Mucosa of rectum (tissue), 2 donors: ENCODE measurements around the gene UBE3C.
"Not testable (repeated sequence)": the region's sequence is repeated elsewhere in the genome, so short reads cannot be mapped to it uniquely, and the experiment has no call there.

Source experiments
- H3K27ac ChIP-seq, 2 donors: one replicate each; pipeline ENCODE4 v1.7.0; 2013; ENCODE audit warnings: inconsistent platforms in 2 of 2, low read depth in 2 of 2, low read length in 2 of 2
- H3K27me3 ChIP-seq, 2 donors: one replicate each; pipeline ENCODE4 v1.7.0; 2013; ENCODE audit warnings: low read length in 2 of 2; ENCODE audit not compliant: control insufficient read depth in 2 of 2, insufficient read depth in 2 of 2
- H3K36me3 ChIP-seq, 2 donors: one replicate each; pipeline ENCODE4 v1.7.0; 2013; ENCODE audit warnings: low read length in 2 of 2; ENCODE audit not compliant: control insufficient read depth in 2 of 2, insufficient read depth in 2 of 2
- H3K4me1 ChIP-seq, 2 donors: one replicate each; pipeline ENCODE4 v1.7.0; 2013; ENCODE audit warnings: low read length in 2 of 2, mild to moderate bottlenecking in 1 of 2; ENCODE audit not compliant: control insufficient read depth in 2 of 2, insufficient read depth in 2 of 2
- H3K4me3 ChIP-seq, 2 donors: one replicate each; pipeline ENCODE4 v1.7.0; 2013; ENCODE audit warnings: low read length in 2 of 2
- H3K9ac ChIP-seq, 2 donors: one replicate each; pipeline ENCODE4 v1.7.0; 2013; ENCODE audit warnings: low read length in 2 of 2, low read depth in 1 of 2, mild to moderate bottlenecking in 1 of 2
- H3K9me3 ChIP-seq, 2 donors: one replicate each; pipeline ENCODE4 v1.7.0; 2013; ENCODE audit warnings: low read length in 2 of 2; ENCODE audit not compliant: control insufficient read depth in 2 of 2
- donor health status: healthy.
- donor health status: Normal muscosa, but diverticular disease.

UBE3C gene

DNA sequence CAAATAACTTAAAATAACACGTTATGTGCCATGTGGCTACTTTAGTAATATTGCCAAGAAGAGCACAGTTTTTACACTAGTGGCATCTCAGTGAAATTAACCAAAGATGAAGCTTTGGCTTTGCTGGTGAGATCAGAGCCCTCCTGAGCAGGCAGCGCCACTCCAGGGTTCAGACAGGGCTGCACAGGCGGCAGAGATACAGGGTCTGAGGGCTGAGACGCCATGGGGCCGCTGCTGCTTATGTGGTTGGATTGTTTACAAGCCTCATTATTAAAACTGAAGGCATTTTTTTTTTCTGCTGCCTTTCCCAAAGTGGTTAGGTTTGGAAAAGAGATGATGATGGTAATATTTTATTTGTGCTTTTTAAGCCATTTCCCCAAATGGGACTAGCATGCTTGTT is 129.2 kb downstream of the UBE3C start:
- H3K27ac ChIP-seq: no peak overlapping the region
- no peak overlapping the region for H3K4me3 ChIP-seq
- no peaks in the 10 kb centered on the region for H3K27me3 ChIP-seq
- H3K4me1 ChIP-seq: no peaks in the 10 kb centered on the region
- no peak overlapping the region for H3K9ac ChIP-seq
- H3K9me3 ChIP-seq: no peaks in the 10 kb centered on the region
- H3K36me3 ChIP-seq: peaks cover 37 to 59% of the 10 kb centered on the region in 2 donors

GRCh38 chr7:157268540-157268939 is 129.8 kb downstream of the UBE3C start:
- H3K9ac ChIP-seq: no peak overlapping the region
- peaks cover 2 to 5% of the 10 kb centered on the region in 2 donors for H3K4me1 ChIP-seq
- no peak overlapping the region for H3K4me3 ChIP-seq
- H3K27ac ChIP-seq: no peak overlapping the region
- no peaks in the 10 kb centered on the region for H3K27me3 ChIP-seq
- H3K36me3 ChIP-seq: peaks cover 35 to 56% of the 10 kb centered on the region in 2 donors
- no peaks in the 10 kb centered on the region for H3K9me3 ChIP-seq

DNA sequence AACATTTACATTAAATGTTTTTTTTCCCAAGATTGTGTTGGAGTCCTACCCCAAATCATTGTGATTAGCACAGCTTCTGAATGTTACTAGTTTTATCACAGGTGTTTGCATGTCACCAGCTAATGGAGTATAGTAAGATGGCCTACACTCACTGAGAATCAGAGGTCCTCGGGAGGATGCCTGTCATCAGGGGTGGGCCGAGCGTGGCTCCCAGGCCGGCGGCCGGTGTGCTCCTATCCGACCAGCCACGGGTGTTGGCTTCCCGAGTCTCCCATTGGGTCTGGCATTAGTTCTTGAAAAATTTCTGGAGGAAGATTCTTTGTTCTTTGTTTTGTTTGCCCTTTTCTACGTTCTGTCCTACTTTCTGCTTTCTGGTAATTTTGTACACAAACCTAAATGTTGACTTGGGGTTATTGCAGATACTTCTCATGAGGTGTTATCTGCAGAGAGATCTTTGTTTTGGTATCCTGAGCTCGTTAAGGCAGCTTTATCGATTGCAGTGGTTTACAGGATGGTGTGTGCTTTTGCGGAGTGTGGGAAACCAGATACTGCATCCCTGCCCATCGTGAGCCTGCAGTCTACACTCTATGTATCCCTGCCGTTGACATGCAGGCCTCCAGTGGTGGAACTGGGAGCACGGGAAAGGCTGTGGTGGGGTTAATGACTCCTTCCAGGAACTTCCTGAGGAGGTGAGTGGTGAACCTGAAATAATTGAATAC is 130.8 kb downstream of the UBE3C start:
- no peak overlapping the region for H3K4me3 ChIP-seq
- H3K9ac ChIP-seq: no peak overlapping the region
- no peaks in the 10 kb centered on the region for H3K27me3 ChIP-seq
- H3K9me3 ChIP-seq: no peaks in the 10 kb centered on the region
- H3K36me3 ChIP-seq: peaks cover 29 to 48% of the 10 kb centered on the region in 2 donors
- H3K4me1 ChIP-seq: peaks cover 4 to 7% of the 10 kb centered on the region in 2 donors
- H3K27ac ChIP-seq: no peak overlapping the region

- Histone ChIP-seq H3K36me3 (peaks cover 26 to 43% of the 10 kb centered on the region in 2 donors), H3K4me1 (peaks cover 4 to 7% of the 10 kb centered on the region in 2 donors), H3K27ac (no peak overlapping the region), H3K4me3 (no peak overlapping the region), H3K27me3 (no peaks in the 10 kb centered on the region), H3K9ac (no peak overlapping the region), H3K9me3 (no peaks in the 10 kb centered on the region)
These were observed 131.3 kb downstream of the UBE3C start for GRCh38 chr7:157270060-157270444.

- H3K9ac ChIP-seq: no peak overlapping the region
- no peak overlapping the region for H3K27ac ChIP-seq
- peaks cover 19 to 35% of the 10 kb centered on the region in 2 donors for H3K36me3 ChIP-seq
- H3K9me3 ChIP-seq: no peaks in the 10 kb centered on the region
- no peak overlapping the region for H3K4me3 ChIP-seq
- H3K27me3 ChIP-seq: no peaks in the 10 kb centered on the region
- peaks cover 4 to 7% of the 10 kb centered on the region in 2 donors for H3K4me1 ChIP-seq
These were observed 132.7 kb downstream of the UBE3C start for GRCh38 chr7:157271315-157271990.

DNA sequence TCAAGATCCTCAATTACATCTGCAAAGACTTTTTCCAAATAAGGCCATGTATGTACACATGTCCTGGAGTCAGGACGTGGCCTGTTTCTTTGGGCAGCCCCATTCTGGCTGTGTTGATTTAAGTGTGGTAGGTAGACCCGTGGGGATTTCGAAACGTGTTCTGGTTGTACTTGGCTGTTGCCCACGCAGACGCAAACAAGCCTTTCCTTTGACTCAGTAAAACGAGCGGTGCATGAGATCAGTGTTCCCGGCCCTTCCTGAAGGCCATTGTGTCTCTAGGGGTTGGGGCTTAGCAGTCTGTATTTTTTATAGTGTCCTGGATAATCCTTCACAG is 133.2 kb downstream of the UBE3C start:
- peaks cover 5 to 7% of the 10 kb centered on the region in 2 donors for H3K4me1 ChIP-seq
- H3K36me3 ChIP-seq: peaks cover 19 to 35% of the 10 kb centered on the region in 2 donors
- no peak overlapping the region for H3K9ac ChIP-seq
- H3K9me3 ChIP-seq: no peaks in the 10 kb centered on the region
- H3K27ac ChIP-seq: no peak overlapping the region
- H3K4me3 ChIP-seq: no peak overlapping the region
- no peaks in the 10 kb centered on the region for H3K27me3 ChIP-seq

DNA sequence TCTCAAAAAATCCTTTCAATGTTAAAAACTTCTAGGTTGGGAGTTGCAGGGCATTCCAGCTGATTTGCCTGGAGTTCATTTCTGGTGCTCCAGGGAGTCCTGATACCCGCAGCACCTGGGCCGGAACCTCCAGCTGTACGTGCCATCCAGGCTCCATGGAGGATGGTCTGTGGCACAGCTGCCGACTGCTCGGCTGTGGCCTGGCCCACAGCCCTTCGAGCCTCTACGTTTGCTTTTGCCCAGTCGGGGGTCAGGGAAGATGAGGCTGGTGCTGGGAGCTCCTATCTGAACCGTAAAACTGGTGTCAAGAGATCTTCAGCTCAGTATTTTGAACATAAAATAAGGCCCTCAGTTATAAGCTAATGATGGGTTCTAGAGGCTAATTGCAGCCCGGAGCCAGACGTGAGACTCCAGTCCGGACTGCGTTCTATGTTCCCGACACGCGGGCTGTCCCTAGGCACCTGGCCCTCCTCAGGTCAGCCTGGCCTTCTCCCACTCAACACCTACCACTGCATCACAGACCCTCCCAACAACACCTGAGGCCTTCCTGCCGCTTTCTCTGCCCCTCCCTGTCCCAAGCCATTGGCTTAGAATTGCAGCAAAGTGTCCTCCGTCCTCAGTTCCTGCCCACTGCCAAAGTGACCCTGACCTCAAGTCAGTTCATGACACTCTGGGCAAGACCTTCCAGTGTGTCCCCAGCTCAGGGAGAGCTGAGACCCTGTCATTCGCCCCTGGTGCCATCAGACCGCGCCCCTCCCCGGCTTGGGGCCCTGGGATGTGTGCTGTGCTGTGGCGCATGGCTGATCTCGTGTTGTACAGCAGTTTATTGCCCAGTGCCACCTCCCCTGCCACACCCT is 133.9 kb downstream of the UBE3C start:
- H3K9me3 ChIP-seq: no peaks in the 10 kb centered on the region
- H3K9ac ChIP-seq: no peak overlapping the region
- peaks cover 18 to 30% of the 10 kb centered on the region in 2 donors for H3K36me3 ChIP-seq
- no peak overlapping the region for H3K27ac ChIP-seq
- no peaks in the 10 kb centered on the region for H3K27me3 ChIP-seq
- peaks cover 6 to 7% of the 10 kb centered on the region in 2 donors for H3K4me1 ChIP-seq
- no peak overlapping the region for H3K4me3 ChIP-seq

GRCh38 chr7:157273208-157274093 is 134.7 kb downstream of the UBE3C start:
- Histone ChIP-seq H3K4me1 (peaks cover 6 to 7% of the 10 kb centered on the region in 2 donors), H3K9me3 (no peaks in the 10 kb centered on the region), H3K36me3 (peaks cover 9 to 21% of the 10 kb centered on the region in 2 donors), H3K27me3 (no peaks in the 10 kb centered on the region), H3K27ac (no peak overlapping the region), H3K9ac (no peak overlapping the region), H3K4me3 (no peak overlapping the region)

- H3K9ac ChIP-seq, H3K27ac ChIP-seq, H3K4me3 ChIP-seq, H3K27me3 ChIP-seq, H3K9me3 ChIP-seq: not testable (repeated sequence)
- Histone ChIP-seq H3K4me1 (peaks cover 10 to 12% of the 10 kb centered on the region in 2 donors), H3K36me3 (peaks cover 6 to 18% of the 10 kb centered on the region in 2 donors)
These were observed 135.4 kb downstream of the UBE3C start for GRCh38 chr7:157274094-157274634.
